Lung (tissue), 12 donors: ENCODE measurements around the gene NMRAL1. TPM values are rescaled to one million over a fixed set of nuclear protein-coding genes. Genes with fewer than 3 reads are reported as not detected.

Experiments
- ATAC-seq: fragments of 200-7000 bp; cut with Tn5 transposase; one replicate; pipeline ENCODE4 v1.9.1; 2020; ENCODE audit warnings: moderate number of reproducible peaks; ENCODE audit not compliant: insufficient read depth, low FRiP score
- DNase-seq, 3 donors: peaks; one replicate each; pipeline ENCODE4 v3.0.0-alpha.2; 2013 to 2017
- H3K27ac ChIP-seq, 2 donors: one replicate each; pipeline ENCODE4 v1.5.1; 2013; ENCODE audit warnings: mild to moderate bottlenecking in 2 of 2, moderate library complexity in 2 of 2, control low read depth in 1 of 2, inconsistent platforms in 1 of 2, low read depth in 1 of 2, low read length in 1 of 2
- H3K27me3 ChIP-seq, 3 donors: one replicate each; pipeline ENCODE4 v1.5.1; 2013; ENCODE audit warnings: low read length in 2 of 3; ENCODE audit not compliant: control insufficient read depth in 3 of 3, insufficient read depth in 3 of 3
- H3K36me3 ChIP-seq, 4 donors: one replicate each; pipeline ENCODE4 v1.5.1; 2013; ENCODE audit warnings: low read length in 4 of 4, mild to moderate bottlenecking in 1 of 4, moderate library complexity in 1 of 4; ENCODE audit not compliant: control insufficient read depth in 4 of 4, insufficient read depth in 4 of 4
- H3K4me1 ChIP-seq, 5 donors: one replicate each; pipeline ENCODE4 v1.5.1; 2013; ENCODE audit warnings: low read length in 5 of 5, mild to moderate bottlenecking in 2 of 5, moderate library complexity in 1 of 5; ENCODE audit not compliant: control insufficient read depth in 5 of 5, insufficient read depth in 5 of 5
- H3K4me3 ChIP-seq: one replicate; pipeline ENCODE4 v1.5.1; 2013; ENCODE audit warnings: mild to moderate bottlenecking, control low read depth, moderate library complexity
- H3K9ac ChIP-seq, 2 donors: one replicate each; pipeline ENCODE4 v1.5.1; 2013; ENCODE audit warnings: low read length in 2 of 2, control low read depth in 1 of 2; ENCODE audit not compliant: insufficient read depth in 1 of 2
- H3K9me3 ChIP-seq, 4 donors: one replicate each; pipeline ENCODE4 v1.5.1; 2013; ENCODE audit warnings: low read length in 3 of 4, mild to moderate bottlenecking in 1 of 4, moderate library complexity in 1 of 4; ENCODE audit not compliant: control insufficient read depth in 4 of 4, insufficient read depth in 3 of 4
- WGBS, 2 donors: extraction: QIAGEN DNeasy Blood & Tissue Kit; methylation state at CpG; one replicate each; pipeline ENCODE4 v1.1.7; 2013; 5-methylcytosine and 5-hydroxymethylcytosine counted together
- polyA plus RNA-seq, 2 donors: library from polyadenylated mRNA; stranded (reverse); fragments of 200-250 nt; gene quantifications; one replicate each; pipeline ENCODE4 v1.2.1, GENCODE V29; 2013
- total RNA-seq, 2 donors: library from RNA; depleted of rRNA in 1 of 2; stranded (reverse); fragments of >200 nt in 1 of 2; gene quantifications; one replicate each; pipeline ENCODE4 v1.2.1, GENCODE V29; 2014 to 2021
- TF ChIP-seq, protein P1 (sequence below): IDR thresholded peaks from 2 replicates; pipeline ENCODE4 v1.5.1; 2012; ENCODE audit warnings: mild to moderate bottlenecking; ENCODE audit errors: control extremely low read depth, extremely low read depth
- donor health status: control.
- donor health status: control.
- donor health status: Bipolar disorder and iron deficiency.
- donor health status: healthy.
- donor health status: DM: yes; HTN: yes; CAD: no.

NMRAL1 gene
- total and polyA plus RNA-seq, 4 donors, result 23.4 to 57.4 (median 46.8) TPM

DNA sequence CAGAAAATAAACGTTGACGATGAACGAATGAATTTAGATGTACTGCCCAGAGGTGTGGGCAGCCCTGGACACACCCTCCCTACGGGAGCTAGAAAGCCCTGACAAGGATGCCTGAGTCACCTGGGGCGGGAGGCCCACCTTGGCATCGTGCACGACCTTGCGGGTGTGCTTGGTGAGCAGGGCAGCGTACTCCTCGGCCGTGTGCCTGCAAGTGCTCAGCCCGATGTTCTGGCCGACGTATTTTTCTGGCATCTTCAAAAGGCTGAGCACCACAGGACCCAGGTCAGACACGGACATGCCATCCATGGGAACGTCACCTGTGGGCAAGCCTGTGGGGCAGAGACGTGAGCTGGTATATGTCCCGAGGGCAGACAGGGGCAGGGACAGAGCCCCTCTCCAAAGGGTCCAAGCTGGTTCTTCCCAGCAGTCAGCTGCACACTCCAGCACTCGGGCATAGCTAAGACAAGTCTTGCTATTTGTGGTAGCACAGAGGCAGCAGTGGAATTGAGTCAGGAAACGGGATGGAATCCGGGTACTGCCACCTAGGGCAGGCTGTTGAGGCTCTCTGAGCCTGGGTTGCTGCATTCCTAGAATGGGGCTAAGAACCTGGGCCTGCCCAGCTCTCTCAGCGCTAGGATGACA is 10.8 kb downstream of the NMRAL1 start:
- WGBS, 2 donors, result 90 to 92% methylated on average over 22 of the region's 22 CpGs
- no peak for DNase-seq
- Histone ChIP-seq H3K27ac (no peak overlapping the region), H3K9me3 (no peaks in the 10 kb centered on the region), H3K4me3 (no peak overlapping the region), H3K4me1 (peaks cover 0 to 3% (median 0%) of the 10 kb centered on the region in 5 donors), H3K9ac (no peak overlapping the region), H3K27me3 (no peaks in the 10 kb centered on the region), H3K36me3 (peaks cover 0 to 32% (median 17%) of the 10 kb centered on the region in 4 donors)
- TF ChIP-seq, protein P1, sequence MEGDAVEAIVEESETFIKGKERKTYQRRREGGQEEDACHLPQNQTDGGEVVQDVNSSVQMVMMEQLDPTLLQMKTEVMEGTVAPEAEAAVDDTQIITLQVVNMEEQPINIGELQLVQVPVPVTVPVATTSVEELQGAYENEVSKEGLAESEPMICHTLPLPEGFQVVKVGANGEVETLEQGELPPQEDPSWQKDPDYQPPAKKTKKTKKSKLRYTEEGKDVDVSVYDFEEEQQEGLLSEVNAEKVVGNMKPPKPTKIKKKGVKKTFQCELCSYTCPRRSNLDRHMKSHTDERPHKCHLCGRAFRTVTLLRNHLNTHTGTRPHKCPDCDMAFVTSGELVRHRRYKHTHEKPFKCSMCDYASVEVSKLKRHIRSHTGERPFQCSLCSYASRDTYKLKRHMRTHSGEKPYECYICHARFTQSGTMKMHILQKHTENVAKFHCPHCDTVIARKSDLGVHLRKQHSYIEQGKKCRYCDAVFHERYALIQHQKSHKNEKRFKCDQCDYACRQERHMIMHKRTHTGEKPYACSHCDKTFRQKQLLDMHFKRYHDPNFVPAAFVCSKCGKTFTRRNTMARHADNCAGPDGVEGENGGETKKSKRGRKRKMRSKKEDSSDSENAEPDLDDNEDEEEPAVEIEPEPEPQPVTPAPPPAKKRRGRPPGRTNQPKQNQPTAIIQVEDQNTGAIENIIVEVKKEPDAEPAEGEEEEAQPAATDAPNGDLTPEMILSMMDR, result no peak
- no peak for ATAC-seq

DNA sequence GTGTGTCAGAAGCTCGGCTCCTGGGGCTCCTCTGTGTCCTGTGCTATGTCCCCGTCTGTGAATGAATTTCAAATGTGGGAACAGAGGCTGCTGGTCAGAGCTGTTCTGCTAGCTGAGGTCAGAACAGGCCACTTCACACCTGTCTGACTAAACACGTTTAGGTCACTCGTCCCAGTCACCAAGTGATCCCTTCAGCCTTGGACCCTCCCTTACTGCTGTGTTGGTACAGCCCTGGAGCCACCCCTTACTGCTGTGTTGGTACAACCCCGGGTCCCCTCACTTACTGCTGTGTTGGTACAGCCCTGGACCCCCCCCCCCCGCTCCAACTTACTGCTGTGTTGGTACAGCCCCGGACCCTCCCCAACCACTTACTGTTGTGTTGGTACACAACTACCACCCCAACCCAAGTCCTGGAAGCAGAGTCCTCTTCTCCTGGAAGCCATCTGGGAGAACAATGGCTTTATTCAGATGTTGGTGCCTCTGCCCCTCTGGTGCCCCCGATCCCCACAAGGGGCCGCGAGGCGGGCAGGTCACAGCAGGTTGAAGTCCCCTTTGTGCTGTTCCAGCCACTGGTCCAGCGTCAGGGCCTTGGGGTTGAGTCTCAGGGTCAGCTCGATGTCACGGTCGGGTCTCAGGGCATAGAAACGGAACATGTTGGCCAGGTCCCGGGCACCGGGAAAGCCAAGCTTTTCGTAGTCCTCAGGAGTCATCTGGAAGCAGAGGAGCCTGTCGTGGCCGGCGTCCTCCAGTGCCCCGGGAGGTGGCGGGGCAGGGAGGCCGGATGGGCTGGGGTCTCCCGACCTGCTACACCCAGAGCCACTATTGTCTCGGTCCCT is 13.0 kb downstream of the NMRAL1 start:
- WGBS, 2 donors, result 83 to 87% methylated on average over 27 of the region's 27 CpGs
- no peak overlapping the region for H3K4me3 ChIP-seq
- H3K36me3 ChIP-seq, result peaks cover 0 to 35% (median 22%) of the 10 kb centered on the region in 4 donors
- no peaks in the 10 kb centered on the region for H3K9me3 ChIP-seq
- H3K27me3 ChIP-seq, result no peaks in the 10 kb centered on the region
- TF ChIP-seq, protein P1, result no peak
- DNase-seq, result peak; percentile 13 to 68 (median 35)
- peaks cover 0 to 2% (median 0%) of the 10 kb centered on the region in 5 donors for H3K4me1 ChIP-seq
- no peak overlapping the region for H3K9ac ChIP-seq
- ATAC-seq, result no peak
- peak overlapping the region in 1 of 2 donors; percentile 3 for H3K27ac ChIP-seq

DNA sequence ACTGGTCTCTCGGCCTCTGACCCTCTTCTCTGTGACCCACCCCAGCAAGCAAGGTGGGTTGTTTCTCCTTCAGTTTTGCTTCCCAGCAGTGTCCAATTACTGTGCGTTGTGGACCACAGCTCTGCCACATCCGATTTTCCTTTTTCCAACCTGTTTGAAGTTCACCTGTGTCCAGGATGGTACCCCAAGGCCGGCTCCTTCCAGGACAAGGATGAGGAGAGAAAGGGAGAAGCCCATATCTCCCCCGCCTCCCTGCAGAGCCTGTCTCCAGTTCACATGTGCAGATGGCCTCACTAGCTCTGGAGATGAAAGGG is 13.5 kb downstream of the NMRAL1 start:
- Histone ChIP-seq H3K27ac (peak overlapping the region in 1 of 2 donors; percentile 3), H3K27me3 (no peaks in the 10 kb centered on the region), H3K4me1 (peaks cover 0 to 2% (median 0%) of the 10 kb centered on the region in 5 donors), H3K9me3 (no peaks in the 10 kb centered on the region), H3K36me3 (peaks cover 0 to 40% (median 23%) of the 10 kb centered on the region in 4 donors), H3K9ac (no peak overlapping the region), H3K4me3 (no peak overlapping the region)
- TF ChIP-seq, protein P1, result no peak
- WGBS, 2 donors, result 88 to 97% methylated on average over 5 of the region's 5 CpGs
- no peak for ATAC-seq
- no peak for DNase-seq
